Measurements from ENCODE around the gene KCNJ12. TPM values are rescaled to one million over a fixed set of nuclear protein-coding genes. Genes with fewer than 3 reads are reported as not detected.
"Not testable (repeated sequence)": the region's sequence is repeated elsewhere in the genome, so short reads cannot be mapped to it uniquely, and the experiment has no call there.

Gene KCNJ12
- total RNA-seq, 1 experiment from 2014 or later = 5.8 TPM

DNA sequence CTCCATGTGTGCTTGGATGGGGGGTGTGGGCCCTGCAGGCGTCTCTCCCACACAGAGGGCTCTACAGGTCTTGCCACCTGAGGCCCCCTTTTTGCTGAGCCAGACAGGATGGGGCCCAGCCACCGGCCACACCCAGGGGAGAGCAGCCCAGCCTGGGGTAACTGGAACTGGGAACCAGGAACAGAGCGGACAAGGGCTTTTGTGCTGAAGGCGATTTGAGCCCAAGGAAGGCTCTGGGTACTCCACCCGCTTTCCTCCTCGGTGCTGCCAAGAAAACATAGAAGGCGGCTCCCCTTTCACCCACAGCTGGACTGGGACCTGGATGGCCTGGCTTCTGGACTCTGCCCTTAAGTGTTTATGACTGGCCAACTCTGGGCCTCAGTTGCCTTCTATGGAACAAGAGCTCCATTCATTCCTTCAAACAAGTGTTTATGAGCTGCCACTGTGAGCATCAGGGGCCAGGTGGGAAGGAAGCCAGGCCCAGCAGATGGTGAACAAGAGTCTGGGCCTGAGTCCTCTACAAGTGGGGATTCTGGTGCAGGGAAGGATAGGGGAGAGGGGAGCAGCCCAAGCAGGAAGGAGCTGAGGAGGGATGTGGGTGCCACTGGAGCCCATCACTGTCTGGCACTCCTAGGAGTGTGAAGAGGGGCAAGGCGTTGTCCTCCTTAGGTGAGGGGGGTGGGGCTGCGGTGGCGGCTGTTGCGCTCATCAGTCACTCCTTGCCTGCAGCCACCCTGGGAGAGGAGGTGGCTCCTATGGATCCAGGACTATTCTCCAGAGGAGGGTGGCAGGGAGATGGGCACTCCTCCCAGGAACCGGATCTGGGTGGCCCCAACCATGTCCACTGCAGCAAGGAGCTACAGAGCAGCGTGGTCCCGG lies 46.4 kb downstream of the KCNJ12 start:
- H3K9me3 ChIP-seq (ENCODE audit: control insufficient read depth in 1 of 2, insufficient read depth in 1 of 2, low read depth in 1 of 2, low read length in 2 of 2); CTCF ChIA-PET; H3K36me3 ChIP-seq (ENCODE audit: control insufficient read depth in 1 of 2, insufficient read depth in 2 of 2, low read length in 2 of 2); ATAC-seq; intact Hi-C loops (cut with micrococcal nuclease); H4K20me1 ChIP-seq (ENCODE audit: insufficient read depth); H3K27ac ChIP-seq (ENCODE audit: low read depth, low read length); H3K9ac ChIP-seq (ENCODE audit: low read length); H2AFZ ChIP-seq (ENCODE audit: low read depth, low read length, poor library complexity, severe bottlenecking); BruUV-seq (replicated peaks); DNase-seq (ENCODE audit: low read depth, low spot score); H3K4me1 ChIP-seq (ENCODE audit: control insufficient read depth in 1 of 2, insufficient read depth in 2 of 2, low read length in 2 of 2); H3K27me3 ChIP-seq (ENCODE audit: insufficient read depth, low read length); POLR2A ChIA-PET; RAD21 ChIA-PET (ENCODE audit: low non-redundant PET in 1 of 2, low total read pairs in 2 of 2, uncharacterized antibody in 2 of 2, unreplicated experiment in 2 of 2); H3K79me2 ChIP-seq (ENCODE audit: insufficient read depth, low read length); H3K9me2 ChIP-seq (ENCODE audit: insufficient read depth); H3K4me2 ChIP-seq (ENCODE audit: low read length); H3K4me3 ChIP-seq (replicated peaks in 1 of 2; ENCODE audit: low read depth in 1 of 2, low read length in 2 of 2): not testable (repeated sequence)

DNA sequence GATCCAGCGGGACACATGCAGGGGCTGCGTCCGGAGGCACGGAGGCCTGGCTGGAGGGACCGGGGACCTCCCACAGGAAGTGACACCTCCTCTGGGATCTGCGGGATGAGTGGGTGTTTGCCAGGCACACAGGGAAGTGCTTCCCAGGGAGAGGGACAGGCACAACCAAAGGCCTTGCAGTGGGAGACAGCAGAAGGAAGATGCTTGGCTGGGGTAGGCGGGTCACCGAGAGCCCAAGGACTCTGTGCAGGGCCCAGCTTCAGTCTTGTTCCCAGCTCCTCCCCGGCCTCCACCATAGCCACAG lies 47.0 kb downstream of the KCNJ12 start:
- H3K4me3 ChIP-seq (replicated peaks in 1 of 2; ENCODE audit: low read depth in 1 of 2, low read length in 2 of 2); BruUV-seq (replicated peaks); CTCF ChIA-PET; H2AFZ ChIP-seq (ENCODE audit: low read depth, low read length, poor library complexity, severe bottlenecking); H3K9me3 ChIP-seq (ENCODE audit: control insufficient read depth in 1 of 2, insufficient read depth in 1 of 2, low read depth in 1 of 2, low read length in 2 of 2); H3K4me2 ChIP-seq (ENCODE audit: low read length); H3K27me3 ChIP-seq (ENCODE audit: insufficient read depth, low read length); H3K27ac ChIP-seq (ENCODE audit: low read depth, low read length); intact Hi-C loops (cut with micrococcal nuclease); H3K4me1 ChIP-seq (ENCODE audit: control insufficient read depth in 1 of 2, insufficient read depth in 2 of 2, low read length in 2 of 2); DNase-seq (ENCODE audit: low read depth, low spot score); H4K20me1 ChIP-seq (ENCODE audit: insufficient read depth); H3K36me3 ChIP-seq (ENCODE audit: control insufficient read depth in 1 of 2, insufficient read depth in 2 of 2, low read length in 2 of 2); RAD21 ChIA-PET (ENCODE audit: low non-redundant PET in 1 of 2, low total read pairs in 2 of 2, uncharacterized antibody in 2 of 2, unreplicated experiment in 2 of 2); H3K9ac ChIP-seq (ENCODE audit: low read length); H3K79me2 ChIP-seq (ENCODE audit: insufficient read depth, low read length); POLR2A ChIA-PET; H3K9me2 ChIP-seq (ENCODE audit: insufficient read depth); ATAC-seq: not testable (repeated sequence)

DNA sequence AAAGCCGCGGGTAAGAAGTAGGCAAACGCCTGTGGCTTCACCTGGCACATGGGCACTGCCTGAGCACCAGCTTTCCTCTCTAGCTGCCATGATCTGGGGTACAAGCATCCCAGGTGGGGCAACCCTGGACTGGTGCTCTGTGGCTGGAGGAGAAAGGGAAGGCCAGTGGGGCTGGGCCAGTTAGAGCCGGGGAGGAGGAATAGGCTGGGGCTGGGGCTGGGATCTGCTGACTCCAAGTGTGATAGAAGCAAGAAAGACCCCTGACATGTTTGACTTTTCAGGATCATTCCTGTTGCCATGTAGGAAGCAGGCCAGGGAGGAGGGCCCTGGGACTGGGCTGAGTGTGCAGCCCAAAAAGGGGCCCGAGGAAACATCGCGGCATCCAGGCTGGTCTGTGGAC lies 48.5 kb downstream of the KCNJ12 start:
- H3K9me2 ChIP-seq (ENCODE audit: insufficient read depth); H3K4me3 ChIP-seq (replicated peaks in 1 of 2; ENCODE audit: low read depth in 1 of 2, low read length in 2 of 2); RAD21 ChIA-PET (ENCODE audit: low non-redundant PET in 1 of 2, low total read pairs in 2 of 2, uncharacterized antibody in 2 of 2, unreplicated experiment in 2 of 2); H3K27ac ChIP-seq (ENCODE audit: low read depth, low read length); intact Hi-C loops (cut with micrococcal nuclease); H3K9ac ChIP-seq (ENCODE audit: low read length); H3K79me2 ChIP-seq (ENCODE audit: insufficient read depth, low read length); BruUV-seq (replicated peaks); ATAC-seq; CTCF ChIA-PET; POLR2A ChIA-PET; H3K4me2 ChIP-seq (ENCODE audit: low read length); H3K9me3 ChIP-seq (ENCODE audit: control insufficient read depth in 1 of 2, insufficient read depth in 1 of 2, low read depth in 1 of 2, low read length in 2 of 2); H3K36me3 ChIP-seq (ENCODE audit: control insufficient read depth in 1 of 2, insufficient read depth in 2 of 2, low read length in 2 of 2); H3K4me1 ChIP-seq (ENCODE audit: control insufficient read depth in 1 of 2, insufficient read depth in 2 of 2, low read length in 2 of 2); H2AFZ ChIP-seq (ENCODE audit: low read depth, low read length, poor library complexity, severe bottlenecking); H3K27me3 ChIP-seq (ENCODE audit: insufficient read depth, low read length); DNase-seq (ENCODE audit: low read depth, low spot score); H4K20me1 ChIP-seq (ENCODE audit: insufficient read depth): not testable (repeated sequence)

Data from HCT116 (cell line).